ENCODE results near the gene MRPL2. TPM values are rescaled to one million over a fixed set of nuclear protein-coding genes. Genes with fewer than 3 reads are reported as not detected.

Gene MRPL2
- total and polyA plus RNA-seq, 10 donors, result 11.0 to 53.9 (median 38.0) TPM

DNA sequence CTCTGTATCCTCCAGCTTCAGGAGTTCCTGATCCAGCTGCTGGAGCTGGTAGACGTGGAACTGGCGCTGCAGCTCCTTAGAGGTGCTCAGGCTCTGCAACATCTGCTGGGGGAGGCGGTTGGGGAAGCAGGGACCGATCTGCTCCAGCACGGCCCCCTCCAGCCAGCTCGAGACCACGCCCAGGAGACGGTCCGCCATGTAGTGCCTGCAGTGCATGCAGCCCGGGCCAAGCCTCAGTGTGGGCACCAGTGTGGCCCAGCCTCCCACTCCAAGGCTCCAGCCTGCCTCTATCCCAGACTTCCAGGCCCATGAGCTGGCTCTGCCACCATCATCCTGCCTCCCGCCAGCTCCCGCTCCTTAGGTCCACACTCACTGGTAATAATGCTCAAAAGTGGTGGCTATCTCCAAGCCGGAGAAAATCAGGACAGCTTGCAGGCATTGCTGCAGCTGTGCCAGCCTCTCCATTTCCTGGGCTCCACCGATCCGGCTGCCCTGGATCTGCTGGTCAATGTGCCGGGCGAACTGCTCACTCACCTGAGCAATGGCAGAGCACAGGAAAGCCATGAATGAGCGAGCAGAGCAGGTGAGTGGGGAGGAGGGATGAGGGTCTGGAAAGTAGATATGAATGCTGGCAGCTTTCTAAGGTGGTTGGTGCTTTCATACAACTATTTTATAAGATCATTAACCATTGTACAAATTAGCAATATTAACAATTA lies 18.5 kb downstream of the MRPL2 start:
- Histone ChIP-seq H3K27me3 (replicated peaks in 1 of 7) (no peaks in the 10 kb centered on the region), H3K9me3 (no peaks in the 10 kb centered on the region), H3K4me3 (no peak overlapping the region), H3K27ac (no peak overlapping the region), H3K36me3 (peaks cover 0 to 98% (median 79%) of the 10 kb centered on the region in 6 donors), H3K4me1 (no peaks in the 10 kb centered on the region)
- TF ChIP-seq POLR2AphosphoS5 (IDR thresholded peaks at IDR 0.05) (peak in 1 of 3 donors; percentile 42), POLR2A (IDR thresholded peaks at IDR 0.05) (no peak)
- TF ChIP-seq, protein P1, sequence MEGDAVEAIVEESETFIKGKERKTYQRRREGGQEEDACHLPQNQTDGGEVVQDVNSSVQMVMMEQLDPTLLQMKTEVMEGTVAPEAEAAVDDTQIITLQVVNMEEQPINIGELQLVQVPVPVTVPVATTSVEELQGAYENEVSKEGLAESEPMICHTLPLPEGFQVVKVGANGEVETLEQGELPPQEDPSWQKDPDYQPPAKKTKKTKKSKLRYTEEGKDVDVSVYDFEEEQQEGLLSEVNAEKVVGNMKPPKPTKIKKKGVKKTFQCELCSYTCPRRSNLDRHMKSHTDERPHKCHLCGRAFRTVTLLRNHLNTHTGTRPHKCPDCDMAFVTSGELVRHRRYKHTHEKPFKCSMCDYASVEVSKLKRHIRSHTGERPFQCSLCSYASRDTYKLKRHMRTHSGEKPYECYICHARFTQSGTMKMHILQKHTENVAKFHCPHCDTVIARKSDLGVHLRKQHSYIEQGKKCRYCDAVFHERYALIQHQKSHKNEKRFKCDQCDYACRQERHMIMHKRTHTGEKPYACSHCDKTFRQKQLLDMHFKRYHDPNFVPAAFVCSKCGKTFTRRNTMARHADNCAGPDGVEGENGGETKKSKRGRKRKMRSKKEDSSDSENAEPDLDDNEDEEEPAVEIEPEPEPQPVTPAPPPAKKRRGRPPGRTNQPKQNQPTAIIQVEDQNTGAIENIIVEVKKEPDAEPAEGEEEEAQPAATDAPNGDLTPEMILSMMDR (IDR thresholded peaks at IDR 0.05 in 8 of 11, conservative IDR thresholded peaks at IDR 0.05 in 3 of 11), result no peak
- DNase-seq, result no peak
- WGBS, 5 donors, result 95 to 97% (median 95%) methylated on average over 13 to 18 of the region's 18 CpGs
- intact Hi-C loops (cut with DNase I; ENCODE audit: low total_unique reads), result no loop called here

DNA sequence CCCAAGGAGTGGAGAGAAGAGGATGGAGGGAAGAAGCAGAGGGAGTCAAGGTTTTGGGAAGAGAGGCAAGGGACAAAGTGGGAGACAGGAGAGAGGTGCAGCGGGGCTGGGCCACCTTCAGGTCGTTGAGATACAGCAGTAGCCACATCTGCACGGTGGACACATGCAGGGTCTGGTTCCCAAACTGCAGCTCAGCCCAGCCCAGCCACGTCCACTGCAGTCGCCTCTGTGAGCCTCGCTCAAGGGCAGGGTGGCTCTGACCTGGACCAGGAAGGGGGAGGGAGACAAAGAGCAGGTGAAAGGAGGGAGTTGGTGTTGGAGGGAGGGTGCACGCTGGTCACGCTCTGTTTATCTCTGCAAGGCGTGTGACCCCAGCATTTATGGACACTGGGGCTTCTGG lies 20.5 kb downstream of the MRPL2 start:
- DNase-seq, result no peak

DNA sequence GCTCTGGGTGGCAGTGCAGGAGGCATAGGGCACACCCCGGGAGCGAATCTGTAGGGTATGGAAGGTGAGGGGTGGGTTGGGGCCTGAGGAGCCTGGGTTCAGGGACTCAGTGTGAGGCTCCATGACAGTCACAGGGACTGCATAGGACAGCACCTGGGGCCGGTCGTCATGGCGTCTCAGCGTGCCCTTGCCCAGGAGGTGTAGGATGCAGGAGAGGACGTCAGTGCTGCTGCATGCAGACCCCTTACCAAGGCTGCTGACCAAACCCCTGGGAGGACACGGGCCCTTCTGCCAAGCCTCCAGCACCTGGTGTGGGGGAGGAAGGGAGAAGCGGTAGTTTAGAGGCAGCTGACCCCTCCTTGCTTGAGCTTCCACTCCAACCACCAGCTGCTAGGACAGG lies 21.5 kb downstream of the MRPL2 start:
- Histone ChIP-seq H3K27ac (no peak overlapping the region), H3K36me3 (peaks cover 0 to 98% (median 74%) of the 10 kb centered on the region in 6 donors), H3K4me1 (no peaks in the 10 kb centered on the region), H3K27me3 (replicated peaks in 1 of 7) (no peaks in the 10 kb centered on the region), H3K9me3 (no peaks in the 10 kb centered on the region), H3K4me3 (no peak overlapping the region)
- TF ChIP-seq POLR2A (IDR thresholded peaks at IDR 0.05), result no peak
- TF ChIP-seq POLR2AphosphoS5 (IDR thresholded peaks at IDR 0.05), result peak in 1 of 3 donors; percentile 9
- WGBS, 5 donors, result 71 to 92% (median 90%) methylated on average over 5 to 9 of the region's 9 CpGs
- intact Hi-C loops (cut with DNase I; ENCODE audit: low total_unique reads), result no loop called here
- DNase-seq, result no peak

More for the DNA sequence above, 20.5 kb downstream of the MRPL2 start:
- peak in 1 of 3 donors; percentile 55 for TF ChIP-seq POLR2AphosphoS5 (IDR thresholded peaks at IDR 0.05)
- TF ChIP-seq, protein P1 (IDR thresholded peaks at IDR 0.05 in 8 of 11, conservative IDR thresholded peaks at IDR 0.05 in 3 of 11), result no peak
- no peak for TF ChIP-seq POLR2A (IDR thresholded peaks at IDR 0.05)
- intact Hi-C loops (cut with DNase I; ENCODE audit: low total_unique reads), result no loop called here
- WGBS, 5 donors, result 88 to 99% (median 91%) methylated on average over 9 of the region's 9 CpGs
- H3K4me3 ChIP-seq, result no peak overlapping the region
- peaks cover 0 to 98% (median 78%) of the 10 kb centered on the region in 6 donors for H3K36me3 ChIP-seq
- H3K27ac ChIP-seq, result no peak overlapping the region
- H3K27me3 ChIP-seq (replicated peaks in 1 of 7), result no peaks in the 10 kb centered on the region
- H3K4me1 ChIP-seq, result no peaks in the 10 kb centered on the region
- no peaks in the 10 kb centered on the region for H3K9me3 ChIP-seq

DNA sequence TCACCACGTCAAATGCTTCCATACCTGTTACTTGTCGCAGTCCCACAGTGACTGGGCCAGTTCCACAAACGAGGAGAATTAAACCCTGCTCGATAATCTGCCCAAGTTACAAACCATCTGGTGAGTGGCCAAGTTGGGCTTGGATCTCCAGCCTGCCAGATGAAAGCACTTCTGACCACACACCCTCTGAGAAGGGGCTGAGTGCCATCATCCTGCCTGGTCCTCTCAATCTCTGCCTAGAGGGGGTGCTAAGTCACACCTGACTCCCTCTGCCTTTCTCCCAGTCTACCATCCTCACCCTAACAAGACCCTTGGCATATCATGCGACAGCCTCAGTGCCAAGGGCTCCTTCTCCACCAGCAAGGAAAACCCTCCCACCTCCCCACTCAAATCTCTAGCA lies 22.0 kb downstream of the MRPL2 start:
- TF ChIP-seq POLR2AphosphoS5 (IDR thresholded peaks at IDR 0.05) (no peak), POLR2A (IDR thresholded peaks at IDR 0.05) (no peak)
- TF ChIP-seq, protein P1 (IDR thresholded peaks at IDR 0.05 in 8 of 11, conservative IDR thresholded peaks at IDR 0.05 in 3 of 11), result no peak
- Histone ChIP-seq H3K4me1 (no peaks in the 10 kb centered on the region), H3K4me3 (no peak overlapping the region), H3K27ac (no peak overlapping the region), H3K27me3 (replicated peaks in 1 of 7) (no peaks in the 10 kb centered on the region), H3K36me3 (peaks cover 0 to 98% (median 74%) of the 10 kb centered on the region in 6 donors), H3K9me3 (no peaks in the 10 kb centered on the region)
- DNase-seq, result no peak
- intact Hi-C loops (cut with DNase I; ENCODE audit: low total_unique reads), result no loop called here
- 84 to 94% (median 90%) methylated on average over 4 to 5 of the region's 5 CpGs for WGBS, 5 donors
